PFSK-1 (cell line): ENCODE measurements around the gene ZBTB16.

Source experiments
- FOXP2 ChIP-seq: optimal IDR thresholded peaks from 2 replicates; pipeline ENCODE3; 2011; ENCODE audit warnings: borderline replicate concordance, control low read depth, inconsistent platforms; ENCODE audit not compliant: insufficient read depth; ENCODE audit errors: extremely low read length, extremely low read depth
- POLR2AphosphoS5 ChIP-seq: IDR thresholded peaks from 2 replicates; pipeline ENCODE4 v1.6.1; 2012; ENCODE audit warnings: low read depth, mild to moderate bottlenecking, control low read depth, low read length, moderate library complexity
- SIN3A ChIP-seq: IDR thresholded peaks from 2 replicates; pipeline ENCODE4 v1.6.1; 2012; ENCODE audit warnings: mild to moderate bottlenecking, low read length, moderate library complexity, borderline replicate concordance; ENCODE audit not compliant: insufficient read depth
- TAF1 ChIP-seq: IDR thresholded peaks from 2 replicates; pipeline ENCODE4 v1.6.1; 2012; ENCODE audit warnings: low read length, control low read depth, borderline replicate concordance; ENCODE audit not compliant: insufficient read depth
- TF ChIP-seq, protein P1 (sequence below), 2 experiments: IDR thresholded peaks; 2 replicates each; pipeline versions ENCODE4 v1.6.1 to v1.8.0; 2011 to 2012; ENCODE audit warnings: low read depth in 2 of 2, low read length in 2 of 2, control low read depth in 1 of 2, inconsistent platforms in 1 of 2, mild to moderate bottlenecking in 1 of 2, moderate library complexity in 1 of 2; ENCODE audit not compliant: insufficient read depth in 1 of 2

ZBTB16 gene

DNA sequence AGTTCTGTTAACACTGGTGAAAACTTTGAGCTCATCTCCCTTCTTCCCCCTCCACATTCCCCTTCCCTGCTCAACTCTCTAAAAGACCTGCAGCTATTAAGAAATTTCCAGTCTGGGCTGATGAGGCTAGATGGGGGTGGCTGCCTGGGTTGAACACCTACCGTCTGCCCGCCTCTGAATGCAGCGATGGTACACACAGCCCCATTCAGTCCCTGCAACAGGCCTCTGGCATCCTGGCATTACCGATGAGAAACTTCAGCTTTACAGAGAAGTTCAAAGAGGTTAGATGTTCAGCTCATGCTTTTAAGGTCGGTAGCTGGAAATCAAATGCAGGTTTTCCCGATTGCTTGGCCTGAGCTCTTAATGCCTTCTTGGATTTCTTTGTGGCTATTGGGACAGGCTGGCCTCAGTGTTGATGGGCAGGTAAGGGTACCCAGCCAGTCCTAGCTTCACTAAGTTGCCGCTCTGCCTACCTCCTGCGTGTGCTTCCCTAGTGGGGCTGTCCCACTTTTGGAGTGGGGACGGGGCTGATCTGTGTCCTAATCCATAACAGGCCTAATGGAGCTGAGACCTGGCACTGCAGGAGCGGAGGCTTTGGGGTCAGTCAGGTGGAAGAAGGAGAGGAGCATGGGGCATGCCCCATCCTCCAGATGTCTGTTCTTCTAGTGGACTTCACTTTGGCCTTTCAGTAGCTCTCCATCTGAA is 49.1 kb downstream of the ZBTB16 start:
- TF ChIP-seq SIN3A = no peak
- no peak for TF ChIP-seq POLR2AphosphoS5
- no peak for TF ChIP-seq TAF1
- TF ChIP-seq FOXP2 = no peak
- TF ChIP-seq, protein P1, sequence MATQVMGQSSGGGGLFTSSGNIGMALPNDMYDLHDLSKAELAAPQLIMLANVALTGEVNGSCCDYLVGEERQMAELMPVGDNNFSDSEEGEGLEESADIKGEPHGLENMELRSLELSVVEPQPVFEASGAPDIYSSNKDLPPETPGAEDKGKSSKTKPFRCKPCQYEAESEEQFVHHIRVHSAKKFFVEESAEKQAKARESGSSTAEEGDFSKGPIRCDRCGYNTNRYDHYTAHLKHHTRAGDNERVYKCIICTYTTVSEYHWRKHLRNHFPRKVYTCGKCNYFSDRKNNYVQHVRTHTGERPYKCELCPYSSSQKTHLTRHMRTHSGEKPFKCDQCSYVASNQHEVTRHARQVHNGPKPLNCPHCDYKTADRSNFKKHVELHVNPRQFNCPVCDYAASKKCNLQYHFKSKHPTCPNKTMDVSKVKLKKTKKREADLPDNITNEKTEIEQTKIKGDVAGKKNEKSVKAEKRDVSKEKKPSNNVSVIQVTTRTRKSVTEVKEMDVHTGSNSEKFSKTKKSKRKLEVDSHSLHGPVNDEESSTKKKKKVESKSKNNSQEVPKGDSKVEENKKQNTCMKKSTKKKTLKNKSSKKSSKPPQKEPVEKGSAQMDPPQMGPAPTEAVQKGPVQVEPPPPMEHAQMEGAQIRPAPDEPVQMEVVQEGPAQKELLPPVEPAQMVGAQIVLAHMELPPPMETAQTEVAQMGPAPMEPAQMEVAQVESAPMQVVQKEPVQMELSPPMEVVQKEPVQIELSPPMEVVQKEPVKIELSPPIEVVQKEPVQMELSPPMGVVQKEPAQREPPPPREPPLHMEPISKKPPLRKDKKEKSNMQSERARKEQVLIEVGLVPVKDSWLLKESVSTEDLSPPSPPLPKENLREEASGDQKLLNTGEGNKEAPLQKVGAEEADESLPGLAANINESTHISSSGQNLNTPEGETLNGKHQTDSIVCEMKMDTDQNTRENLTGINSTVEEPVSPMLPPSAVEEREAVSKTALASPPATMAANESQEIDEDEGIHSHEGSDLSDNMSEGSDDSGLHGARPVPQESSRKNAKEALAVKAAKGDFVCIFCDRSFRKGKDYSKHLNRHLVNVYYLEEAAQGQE (IDR thresholded peaks at IDR 0.05; ENCODE audit: insufficient read depth in 1 of 2, low read depth in 2 of 2, low read length in 2 of 2) = no peak

- TF ChIP-seq TAF1 = no peak
- no peak for TF ChIP-seq SIN3A
- no peak for TF ChIP-seq POLR2AphosphoS5
- TF ChIP-seq, protein P1 (IDR thresholded peaks at IDR 0.05; ENCODE audit: insufficient read depth in 1 of 2, low read depth in 2 of 2, low read length in 2 of 2) = no peak
- TF ChIP-seq FOXP2 = no peak
These were observed 49.9 kb downstream of the ZBTB16 start for GRCh38 chr11:114109206-114110090.

GRCh38 chr11:114110123-114110522 is 50.6 kb downstream of the ZBTB16 start:
- TF ChIP-seq POLR2AphosphoS5 = no peak

DNA sequence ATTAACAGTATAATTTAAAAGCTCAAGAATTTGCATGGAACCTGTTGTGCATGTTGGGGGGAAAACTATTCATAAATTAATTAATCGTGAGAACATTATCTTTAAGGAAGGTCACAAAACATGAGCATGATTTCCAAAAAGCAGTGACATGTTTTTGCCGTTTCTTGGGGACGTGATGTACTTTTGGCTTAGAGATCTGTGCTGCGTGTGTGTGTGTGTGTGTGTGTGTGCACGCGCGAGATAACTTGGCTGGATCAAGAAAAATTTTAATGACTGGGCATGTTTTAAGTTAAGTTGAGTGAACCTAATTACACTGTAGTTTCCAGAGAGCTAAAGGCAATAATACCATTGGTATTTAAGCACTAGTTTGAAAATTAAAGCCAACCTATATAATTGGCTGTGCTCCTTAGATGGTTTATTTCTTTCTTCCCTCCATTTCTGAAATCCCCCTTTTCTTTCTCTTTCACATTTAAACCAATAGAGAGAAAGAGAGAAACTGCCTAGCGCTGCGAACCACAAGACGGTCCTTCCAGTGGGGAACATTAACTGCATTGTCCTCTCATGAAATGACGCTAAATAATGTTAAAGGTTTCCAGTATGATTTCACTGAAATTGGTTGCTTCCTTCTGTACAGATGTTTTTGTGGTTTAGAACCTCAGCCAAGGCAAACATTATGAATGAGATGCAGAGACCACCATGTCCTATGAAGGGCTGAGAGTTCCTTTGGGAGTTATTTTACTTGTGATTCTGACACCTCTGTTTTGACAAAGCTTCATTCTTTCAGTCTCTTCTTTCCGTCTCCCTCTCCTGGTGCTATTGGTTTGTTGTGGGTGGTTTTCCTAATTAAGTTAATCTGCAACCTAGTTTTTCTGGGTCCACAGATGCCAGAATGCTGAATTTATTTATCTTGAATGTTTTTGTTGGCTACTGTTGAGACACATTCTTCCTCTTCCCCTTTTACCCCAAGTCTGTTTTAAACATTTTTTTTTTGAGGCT is 51.7 kb downstream of the ZBTB16 start:
- TF ChIP-seq FOXP2 (no peak), POLR2AphosphoS5 (no peak; the same call in 1 of the 2 replicates), TAF1 (no peak), SIN3A (no peak)
- TF ChIP-seq, protein P1 (IDR thresholded peaks at IDR 0.05; ENCODE audit: insufficient read depth in 1 of 2, low read depth in 2 of 2, low read length in 2 of 2) = no peak

DNA sequence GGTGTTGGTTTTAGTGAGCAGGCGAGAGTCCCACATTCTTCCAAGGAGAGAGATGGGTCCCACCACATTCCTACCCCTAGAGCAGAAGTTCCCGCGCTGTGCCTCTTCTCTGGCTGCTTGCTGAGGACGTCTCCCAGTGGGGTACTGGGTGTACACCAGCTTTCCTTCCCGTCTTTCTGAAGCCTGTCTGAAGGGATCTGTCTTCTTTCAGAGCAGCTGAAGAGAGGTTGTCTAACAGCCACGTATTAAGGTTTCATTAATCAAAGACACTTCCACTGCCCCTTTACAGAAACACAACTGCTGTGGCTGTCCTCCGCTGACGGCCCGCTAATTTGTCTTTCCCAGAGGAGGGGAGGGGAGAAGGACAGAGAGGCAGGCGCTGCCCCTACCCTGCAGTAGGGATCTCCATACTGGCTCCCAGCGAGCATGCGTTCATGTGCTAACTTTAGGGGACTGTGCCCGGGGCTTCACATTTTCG is 56.0 kb downstream of the ZBTB16 start:
- no peak for TF ChIP-seq FOXP2
- no peak for TF ChIP-seq SIN3A
- no peak for TF ChIP-seq TAF1
